Suppressor macrophage treated with lipopolysaccharide for 1 hour (primary cell): ENCODE results near the gene EIPR1.
"Not testable (repeated sequence)": the region's sequence is repeated elsewhere in the genome, so short reads cannot be mapped to it uniquely, and the experiment has no call there.

Source experiments
- DNase-seq, 3 donors: peaks; one replicate each; pipeline ENCODE4 v3.0.0-alpha.2; 2020 to 2022

Gene EIPR1

GRCh38 chr2:3302751-3303582 lies 74.7 kb downstream of the EIPR1 start:
- no peak for DNase-seq

- no peak for DNase-seq
These were observed 75.2 kb downstream of the EIPR1 start for GRCh38 chr2:3302421-3302750.

GRCh38 chr2:3301001-3301400 lies 76.6 kb downstream of the EIPR1 start:
- DNase-seq: peak in 1 of 3 donors; percentile 3

DNA sequence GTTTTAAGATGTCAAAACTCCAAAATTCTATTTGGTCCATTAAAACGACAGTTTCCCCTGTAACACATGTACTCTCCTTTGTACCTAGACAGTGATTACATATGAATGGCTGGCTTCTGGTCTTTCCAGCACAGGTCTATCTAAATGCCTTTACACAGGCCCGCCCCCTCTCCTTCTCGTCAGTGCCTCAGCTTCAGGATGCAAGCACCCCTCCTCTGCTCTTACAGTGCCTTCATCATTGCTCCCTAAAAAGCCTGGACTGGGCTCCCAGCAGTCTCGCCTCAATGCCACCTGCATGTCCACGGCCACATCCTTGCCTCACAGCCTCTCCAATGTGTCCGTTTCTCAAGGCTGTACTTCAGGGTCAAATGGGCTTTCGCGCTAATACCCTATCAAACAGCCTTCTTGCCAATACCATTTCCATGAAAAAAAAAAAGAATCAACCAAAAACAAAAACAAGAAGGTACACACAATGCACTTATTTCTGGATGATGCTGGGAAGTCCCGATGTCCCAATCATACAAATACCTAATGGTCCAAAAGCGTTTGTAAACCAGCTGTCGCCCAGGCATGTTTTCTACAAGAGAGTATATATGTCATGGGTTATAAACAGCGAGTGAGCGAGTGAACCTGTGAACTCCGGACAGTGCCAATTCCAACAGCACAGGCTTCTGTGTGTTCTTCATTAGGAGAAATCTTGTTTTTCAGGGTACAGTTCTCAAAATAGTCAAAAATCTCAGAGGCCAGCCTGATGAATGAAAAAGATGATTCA lies 77.2 kb downstream of the EIPR1 start:
- no peak for DNase-seq

GRCh38 chr2:3299703-3300102 lies 77.9 kb downstream of the EIPR1 start:
- DNase-seq: no peak

DNA sequence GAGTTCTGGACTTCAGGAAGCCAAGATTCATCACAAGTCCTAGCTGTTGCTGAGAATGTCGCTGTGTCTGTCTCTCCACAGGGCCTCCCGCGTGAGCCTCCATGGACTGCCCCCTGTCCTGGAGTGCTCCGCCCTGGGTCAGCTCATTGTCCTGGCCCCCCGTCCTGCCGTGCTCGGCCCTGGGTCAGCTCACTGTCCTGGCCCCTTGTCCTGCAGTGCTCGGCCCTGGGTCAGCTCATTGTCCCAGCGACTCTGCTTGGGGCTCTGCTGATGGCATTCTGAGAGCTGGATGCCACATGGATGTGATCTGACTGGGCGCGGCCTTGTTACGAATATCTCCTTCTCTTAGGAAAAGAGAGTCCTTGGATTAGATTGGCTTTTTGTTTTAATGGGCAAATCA lies 78.5 kb downstream of the EIPR1 start:
- DNase-seq: no peak

DNA sequence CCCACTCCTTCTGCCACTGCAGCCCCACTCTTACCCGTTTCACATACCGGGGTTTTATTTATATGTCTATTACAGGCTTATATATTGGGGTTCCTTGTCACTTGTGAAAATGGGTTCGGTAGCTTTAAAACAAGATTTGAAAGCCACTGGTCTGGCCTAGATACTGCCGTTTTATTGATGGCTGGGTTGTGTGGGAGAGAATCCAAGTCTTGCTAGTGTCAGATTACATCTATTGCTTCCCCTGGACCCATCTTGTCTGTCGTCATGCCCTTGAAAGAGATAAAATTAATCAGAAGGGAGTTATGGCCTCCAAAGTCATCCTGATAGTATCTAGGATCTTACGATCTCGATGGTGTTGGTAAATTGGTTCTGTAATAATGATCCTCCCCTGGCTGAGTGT lies 79.4 kb downstream of the EIPR1 start:
- DNase-seq: no peak

DNA sequence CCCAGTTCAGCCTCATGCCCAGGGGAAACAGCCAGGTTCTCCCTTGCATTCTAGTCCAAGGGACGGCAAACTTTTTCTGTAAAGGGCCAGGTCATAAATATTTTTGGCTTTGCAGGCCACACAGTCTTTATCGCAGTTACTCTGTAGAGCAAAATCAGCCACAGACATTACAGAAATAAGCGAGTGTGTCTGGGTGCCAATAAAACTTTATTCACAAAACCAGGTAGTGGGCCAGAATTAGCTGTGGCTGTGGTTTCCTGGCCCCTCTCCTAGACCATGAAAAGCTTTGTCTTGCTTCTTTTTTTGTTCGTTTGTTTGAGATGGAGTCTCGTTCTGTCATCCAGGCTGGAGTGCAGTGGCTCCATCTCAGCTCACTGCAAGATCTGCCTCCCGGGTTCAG lies 80.1 kb downstream of the EIPR1 start:
- no peak for DNase-seq

GRCh38 chr2:3296182-3296972 lies 81.2 kb downstream of the EIPR1 start:
- DNase-seq: no peak

DNA sequence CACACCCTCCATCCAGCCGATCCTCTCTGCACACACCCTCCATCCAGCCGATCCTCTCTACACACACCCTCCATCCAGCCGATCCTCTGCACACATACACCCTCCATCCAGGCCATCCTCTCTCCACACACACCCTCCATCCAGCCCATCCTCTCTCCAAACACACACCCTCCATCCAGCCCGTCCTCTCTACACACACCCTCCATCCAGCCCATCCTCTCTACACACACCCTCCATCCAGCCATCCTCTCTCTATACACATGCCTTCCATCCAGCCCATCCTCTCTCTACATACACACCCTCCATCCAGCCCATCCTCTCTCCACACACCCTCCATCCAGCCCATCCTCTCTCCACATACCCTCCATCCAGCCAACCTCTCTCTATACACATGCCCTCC lies 83.1 kb downstream of the EIPR1 start:
- DNase-seq: no peak

GRCh38 chr2:3294069-3294468 lies 83.5 kb downstream of the EIPR1 start:
- DNase-seq: no peak

GRCh38 chr2:3293221-3293620 lies 84.4 kb downstream of the EIPR1 start:
- DNase-seq: no peak

DNA sequence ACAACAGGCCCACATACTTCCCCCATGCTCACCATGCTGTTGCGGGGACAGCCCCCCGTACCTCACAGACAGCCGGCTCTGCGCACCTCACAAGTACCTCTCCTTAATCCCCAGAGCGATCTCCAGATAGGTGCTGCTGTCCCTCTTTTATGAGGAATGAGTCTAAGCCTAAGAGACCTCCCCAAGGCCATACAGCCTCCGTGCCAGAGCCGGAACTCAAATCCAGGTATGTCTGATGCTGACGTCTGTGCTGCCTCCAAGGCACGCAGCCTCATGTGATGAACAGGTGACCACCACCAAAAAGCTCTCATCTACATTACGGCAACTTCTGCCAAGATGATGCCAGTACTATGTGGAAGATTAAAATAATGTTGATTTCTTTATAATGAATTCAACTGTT lies 85.2 kb downstream of the EIPR1 start:
- no peak for DNase-seq

- no peak for DNase-seq
These were observed 85.9 kb downstream of the EIPR1 start for GRCh38 chr2:3291750-3292149.

- no peak for DNase-seq
These were observed 86.5 kb downstream of the EIPR1 start for GRCh38 chr2:3291113-3291512.

- no peak for DNase-seq
These were observed 87.0 kb downstream of the EIPR1 start for GRCh38 chr2:3290655-3291054.

GRCh38 chr2:3289971-3290370 lies 87.6 kb downstream of the EIPR1 start:
- no peak for DNase-seq

DNA sequence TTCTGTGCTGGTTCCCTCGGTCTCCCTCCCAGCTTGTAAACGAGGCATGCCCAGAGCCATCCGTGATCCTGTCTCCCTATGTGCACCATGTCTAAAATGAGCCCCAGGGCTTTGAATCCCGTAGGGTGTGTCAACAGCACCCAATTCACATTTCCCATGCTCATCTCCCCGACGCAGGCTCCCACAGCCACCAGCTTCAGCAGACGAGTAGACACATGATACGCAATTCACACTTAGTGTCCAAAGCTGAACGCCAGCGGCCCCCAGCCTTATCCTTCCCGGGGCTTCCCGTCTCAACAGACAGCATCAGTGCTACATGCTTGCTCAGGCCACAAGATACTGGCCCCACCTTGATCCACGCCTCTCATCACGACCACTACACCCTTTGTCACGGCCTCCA lies 88.1 kb downstream of the EIPR1 start:
- DNase-seq: no peak

- DNase-seq: no peak
These were observed 88.5 kb downstream of the EIPR1 start for GRCh38 chr2:3289171-3289515.

DNA sequence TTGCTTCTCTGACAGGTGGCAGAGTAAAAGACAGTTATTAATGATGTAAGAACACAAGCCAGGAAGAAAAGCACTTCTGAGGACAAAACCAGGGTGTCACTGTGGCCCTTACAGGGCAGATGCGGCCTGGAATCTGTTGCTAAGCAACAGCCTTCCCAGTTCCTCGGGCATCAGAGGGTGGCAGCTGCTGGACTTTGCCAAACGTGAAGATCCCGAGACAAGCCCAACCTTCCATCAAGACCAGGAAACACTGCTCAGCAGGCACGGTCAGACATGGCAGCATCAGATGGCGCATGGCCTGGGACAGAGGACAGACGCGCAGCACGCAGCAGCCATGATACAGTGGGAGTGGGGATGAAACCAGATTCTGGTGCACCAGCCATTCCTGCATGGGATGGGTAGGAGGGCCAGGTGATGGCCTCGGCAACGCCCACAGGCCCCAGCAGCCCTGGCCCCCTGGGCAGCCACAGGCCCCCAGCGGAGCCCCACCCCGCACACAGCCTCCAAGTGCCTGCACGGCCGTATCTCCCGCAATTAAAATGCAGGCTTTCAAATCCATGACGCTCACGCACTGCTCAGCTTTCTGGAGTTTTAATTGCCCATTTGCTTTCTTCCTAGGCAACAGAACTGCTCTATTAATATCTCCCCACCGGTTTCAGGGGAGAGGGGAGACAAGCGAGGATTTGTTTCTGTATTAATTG lies 89.0 kb downstream of the EIPR1 start:
- no peak for DNase-seq

DNA sequence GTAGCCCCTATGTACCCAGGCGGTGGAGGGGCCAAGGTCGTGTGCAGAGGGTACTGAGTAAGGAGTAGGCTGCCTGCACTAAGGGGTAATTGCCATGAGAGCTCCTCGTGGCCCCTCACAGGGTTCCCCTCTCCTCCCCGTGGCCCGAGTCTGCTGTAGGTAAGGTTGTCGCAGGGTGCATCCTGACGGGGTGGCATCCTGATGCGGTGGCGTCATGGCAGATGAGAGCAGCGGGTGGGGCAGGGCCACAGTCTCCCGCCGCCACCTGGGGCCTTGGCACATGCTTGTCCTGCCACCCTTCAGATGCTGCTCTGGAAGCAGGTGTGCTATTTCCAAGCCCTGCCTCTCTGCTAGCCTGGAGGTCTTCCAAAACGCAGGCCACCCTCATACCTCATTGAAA lies 89.7 kb downstream of the EIPR1 start:
- DNase-seq: no peak

DNA sequence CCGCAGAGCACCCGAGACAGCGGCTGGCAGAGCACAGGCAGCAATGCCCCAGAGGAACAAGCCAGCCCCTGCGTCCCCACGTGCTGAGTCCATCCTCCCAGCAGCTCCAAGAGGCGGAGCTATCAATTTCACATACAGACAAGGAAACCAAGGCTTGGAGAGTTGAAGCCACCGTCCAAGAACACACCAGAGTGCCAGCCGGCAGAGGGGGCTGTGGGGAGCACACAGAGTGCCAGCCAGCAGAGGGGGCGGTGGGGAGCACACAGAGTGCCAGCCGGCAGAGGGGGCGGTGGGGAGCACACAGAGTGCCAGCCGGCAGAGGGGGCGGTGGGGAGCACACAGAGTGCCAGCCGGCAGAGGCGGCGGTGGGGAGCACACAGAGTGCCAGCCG lies 91.0 kb downstream of the EIPR1 start:
- DNase-seq: not testable (repeated sequence)
